Measurements from ENCODE around the gene TMEM59.
"Not testable (repeated sequence)": the region's sequence is repeated elsewhere in the genome, so short reads cannot be mapped to it uniquely, and the experiment has no call there.

The TMEM59 gene

GRCh38 chr1:54024811-54025210, 28.2 kb downstream of the TMEM59 start:
- not testable (repeated sequence) for H3K27ac ChIP-seq (ENCODE audit: low read depth, low read length); H3K79me2 ChIP-seq (ENCODE audit: control insufficient read depth, insufficient read depth, low read length, unreplicated experiment); H3K4me3 ChIP-seq (ENCODE audit: low read depth, low read length); H3K27me3 ChIP-seq (ENCODE audit: insufficient read depth, low read length); H3K4me1 ChIP-seq (ENCODE audit: control insufficient read depth, insufficient read depth, low read length, unreplicated experiment); H3K36me3 ChIP-seq (ENCODE audit: insufficient read depth, low read length); H2AFZ ChIP-seq (ENCODE audit: low read length, unreplicated experiment)

- H3K27ac ChIP-seq (ENCODE audit: low read depth, low read length): no peak overlapping the region
- no peak overlapping the region for H2AFZ ChIP-seq (ENCODE audit: low read length, unreplicated experiment)
- H3K36me3 ChIP-seq (ENCODE audit: insufficient read depth, low read length): no peaks in the 10 kb centered on the region
- H3K4me1 ChIP-seq (ENCODE audit: control insufficient read depth, insufficient read depth, low read length, unreplicated experiment): no peaks in the 10 kb centered on the region
- no peak overlapping the region for H3K4me3 ChIP-seq (ENCODE audit: low read depth, low read length)
- H3K27me3 ChIP-seq (ENCODE audit: insufficient read depth, low read length): no peaks in the 10 kb centered on the region
- no peaks in the 10 kb centered on the region for H3K79me2 ChIP-seq (ENCODE audit: control insufficient read depth, insufficient read depth, low read length, unreplicated experiment)
These were observed 28.6 kb downstream of the TMEM59 start for GRCh38 chr1:54024358-54024757.

- not testable (repeated sequence) for H3K36me3 ChIP-seq (ENCODE audit: insufficient read depth, low read length); H3K4me3 ChIP-seq (ENCODE audit: low read depth, low read length); H3K79me2 ChIP-seq (ENCODE audit: control insufficient read depth, insufficient read depth, low read length, unreplicated experiment); H3K27me3 ChIP-seq (ENCODE audit: insufficient read depth, low read length); H3K4me1 ChIP-seq (ENCODE audit: control insufficient read depth, insufficient read depth, low read length, unreplicated experiment); H2AFZ ChIP-seq (ENCODE audit: low read length, unreplicated experiment); H3K27ac ChIP-seq (ENCODE audit: low read depth, low read length)
These were observed 33.3 kb downstream of the TMEM59 start for GRCh38 chr1:54019562-54020176.

DNA sequence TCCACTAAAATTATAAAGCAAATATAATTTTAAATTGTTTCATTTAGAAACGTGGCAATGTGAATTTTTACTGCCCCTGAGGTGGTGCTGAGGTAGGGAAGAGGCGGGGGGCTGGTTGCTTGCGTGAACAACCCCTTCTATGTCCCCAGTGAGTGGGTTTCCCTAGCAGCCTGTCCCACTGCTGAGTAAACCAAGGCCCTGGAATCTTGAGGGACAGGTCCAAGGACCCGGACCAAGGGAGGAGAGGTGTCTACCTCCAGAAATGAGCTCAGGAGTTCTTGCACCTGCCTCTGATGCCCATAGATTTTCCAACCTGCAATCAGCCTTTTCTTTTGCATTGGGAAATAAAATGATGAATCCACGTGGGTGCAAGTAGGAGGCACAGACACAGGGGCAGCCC, 34.4 kb downstream of the TMEM59 start:
- peaks cover 7% of the 10 kb centered on the region; the same call in 1 of the 2 replicates for H3K27me3 ChIP-seq (ENCODE audit: insufficient read depth, low read length)
- no peaks in the 10 kb centered on the region for H3K79me2 ChIP-seq (ENCODE audit: control insufficient read depth, insufficient read depth, low read length, unreplicated experiment)
- H2AFZ ChIP-seq (ENCODE audit: low read length, unreplicated experiment): no peak overlapping the region
- no peaks in the 10 kb centered on the region for H3K36me3 ChIP-seq (ENCODE audit: insufficient read depth, low read length)
- H3K4me3 ChIP-seq (ENCODE audit: low read depth, low read length): no peak overlapping the region
- peaks cover 5% of the 10 kb centered on the region for H3K4me1 ChIP-seq (ENCODE audit: control insufficient read depth, insufficient read depth, low read length, unreplicated experiment)
- no peak overlapping the region for H3K27ac ChIP-seq (ENCODE audit: low read depth, low read length)

- H3K4me1 ChIP-seq (ENCODE audit: control insufficient read depth, insufficient read depth, low read length, unreplicated experiment): peaks cover 5% of the 10 kb centered on the region
- peaks cover 13% of the 10 kb centered on the region for H3K27me3 ChIP-seq (ENCODE audit: insufficient read depth, low read length)
- no peaks in the 10 kb centered on the region for H3K36me3 ChIP-seq (ENCODE audit: insufficient read depth, low read length)
- H3K79me2 ChIP-seq (ENCODE audit: control insufficient read depth, insufficient read depth, low read length, unreplicated experiment): no peaks in the 10 kb centered on the region
- H2AFZ ChIP-seq (ENCODE audit: low read length, unreplicated experiment): no peak within 1 kb of the TSS
- no peak within 1 kb of the TSS for H3K27ac ChIP-seq (ENCODE audit: low read depth, low read length)
- no peak within 1 kb of the TSS for H3K4me3 ChIP-seq (ENCODE audit: low read depth, low read length)
These were observed 35.0 kb downstream of the TMEM59 start, which contains the start of gene LDLRAD1 for GRCh38 chr1:54017979-54018378. Gene LDLRAD1, minus strand, starts transcription at chr1:54018186. Its CDS starts 74 bp downstream, at chr1:54018112.

DNA sequence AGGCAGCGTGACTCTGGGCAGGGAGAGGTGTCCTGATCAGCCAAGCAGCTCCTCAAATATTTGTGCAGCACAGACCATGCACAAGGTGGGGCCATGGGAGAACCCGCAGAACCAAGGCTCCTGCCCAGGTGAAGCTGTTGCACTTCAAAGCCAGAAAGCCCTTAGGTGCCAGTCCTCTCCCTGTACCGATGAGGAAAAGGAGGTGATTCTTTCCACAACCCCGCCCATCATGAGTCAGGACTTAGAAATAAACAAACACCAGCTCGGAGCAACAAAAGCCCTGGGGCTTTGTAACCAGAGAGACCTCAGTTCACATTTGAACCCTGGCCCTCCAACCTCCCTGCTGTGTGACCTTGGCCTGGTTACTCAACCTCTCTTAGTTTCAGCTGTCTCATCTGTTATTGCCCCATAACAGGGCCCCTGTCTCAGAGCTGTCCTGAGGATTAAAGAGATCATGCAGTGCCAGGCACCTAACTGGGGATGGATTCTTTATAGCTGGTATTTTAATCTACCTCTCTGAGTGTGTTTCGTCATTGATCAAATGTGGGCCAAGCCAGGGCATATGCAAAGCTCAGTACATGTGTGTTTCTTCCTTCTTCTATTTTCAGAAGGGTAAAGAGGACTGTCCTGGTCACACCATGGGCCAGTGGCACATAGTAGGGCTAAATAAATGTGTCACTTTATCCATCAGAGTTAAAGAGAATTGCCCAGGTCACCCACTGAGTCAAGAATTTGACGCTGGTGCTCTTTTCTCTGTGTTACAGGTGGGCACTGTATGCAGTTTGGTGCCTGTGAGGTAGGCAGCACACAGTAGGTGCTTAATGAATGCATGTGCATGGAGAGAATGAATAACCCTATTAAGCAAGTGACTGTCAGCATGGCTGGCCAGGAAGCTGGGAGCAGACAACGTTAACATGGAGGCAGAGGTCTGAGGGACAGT, 36.4 kb downstream of the TMEM59 start:
- no peak overlapping the region for H3K4me3 ChIP-seq (ENCODE audit: low read depth, low read length)
- no peak overlapping the region for H2AFZ ChIP-seq (ENCODE audit: low read length, unreplicated experiment)
- no peaks in the 10 kb centered on the region for H3K79me2 ChIP-seq (ENCODE audit: control insufficient read depth, insufficient read depth, low read length, unreplicated experiment)
- H3K27ac ChIP-seq (ENCODE audit: low read depth, low read length): no peak overlapping the region
- H3K4me1 ChIP-seq (ENCODE audit: control insufficient read depth, insufficient read depth, low read length, unreplicated experiment): peaks cover 5% of the 10 kb centered on the region
- H3K27me3 ChIP-seq (ENCODE audit: insufficient read depth, low read length): peaks cover 22% of the 10 kb centered on the region
- H3K36me3 ChIP-seq (ENCODE audit: insufficient read depth, low read length): no peaks in the 10 kb centered on the region

- peaks cover 5% of the 10 kb centered on the region for H3K4me1 ChIP-seq (ENCODE audit: control insufficient read depth, insufficient read depth, low read length, unreplicated experiment)
- H2AFZ ChIP-seq (ENCODE audit: low read length, unreplicated experiment): no peak overlapping the region
- no peaks in the 10 kb centered on the region for H3K36me3 ChIP-seq (ENCODE audit: insufficient read depth, low read length)
- H3K79me2 ChIP-seq (ENCODE audit: control insufficient read depth, insufficient read depth, low read length, unreplicated experiment): no peaks in the 10 kb centered on the region
- no peak overlapping the region for H3K4me3 ChIP-seq (ENCODE audit: low read depth, low read length)
- no peak overlapping the region for H3K27ac ChIP-seq (ENCODE audit: low read depth, low read length)
- H3K27me3 ChIP-seq (ENCODE audit: insufficient read depth, low read length): peaks cover 43% of the 10 kb centered on the region
These were observed 38.9 kb downstream of the TMEM59 start for GRCh38 chr1:54014009-54014629.

- no peak overlapping the region for H3K27ac ChIP-seq (ENCODE audit: low read depth, low read length)
- no peaks in the 10 kb centered on the region for H3K36me3 ChIP-seq (ENCODE audit: insufficient read depth, low read length)
- peaks cover 5% of the 10 kb centered on the region for H3K4me1 ChIP-seq (ENCODE audit: control insufficient read depth, insufficient read depth, low read length, unreplicated experiment)
- peaks cover 49% of the 10 kb centered on the region for H3K27me3 ChIP-seq (ENCODE audit: insufficient read depth, low read length)
- no peak overlapping the region for H2AFZ ChIP-seq (ENCODE audit: low read length, unreplicated experiment)
- no peak overlapping the region for H3K4me3 ChIP-seq (ENCODE audit: low read depth, low read length)
- no peaks in the 10 kb centered on the region for H3K79me2 ChIP-seq (ENCODE audit: control insufficient read depth, insufficient read depth, low read length, unreplicated experiment)
These were observed 39.5 kb downstream of the TMEM59 start for GRCh38 chr1:54013393-54014008.

DNA sequence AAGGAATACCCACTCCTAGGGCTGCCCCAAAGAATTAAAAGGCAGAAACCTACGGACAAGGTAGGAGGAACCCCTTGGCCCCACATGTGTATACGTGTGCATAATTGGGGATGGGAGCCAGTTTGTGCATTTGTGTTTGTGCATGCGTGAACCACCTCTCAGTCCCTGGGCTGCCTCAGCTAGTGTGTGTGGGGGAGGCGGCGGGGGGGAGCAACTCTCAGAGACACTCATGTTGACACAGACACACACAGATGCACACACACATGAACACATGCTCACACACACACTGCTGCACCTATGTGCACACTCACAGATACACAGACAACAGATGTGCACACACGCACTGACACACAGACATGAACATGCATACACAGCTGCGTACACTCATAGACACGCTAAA, 40.1 kb downstream of the TMEM59 start:
- Histone ChIP-seq H3K4me3 (ENCODE audit: low read depth, low read length) (no peak overlapping the region), H3K36me3 (ENCODE audit: insufficient read depth, low read length) (no peaks in the 10 kb centered on the region), H3K27ac (ENCODE audit: low read depth, low read length) (no peak overlapping the region), H3K27me3 (ENCODE audit: insufficient read depth, low read length) (peaks cover 52% of the 10 kb centered on the region), H2AFZ (ENCODE audit: low read length, unreplicated experiment) (no peak overlapping the region), H3K4me1 (ENCODE audit: control insufficient read depth, insufficient read depth, low read length, unreplicated experiment) (peaks cover 5% of the 10 kb centered on the region), H3K79me2 (ENCODE audit: control insufficient read depth, insufficient read depth, low read length, unreplicated experiment) (no peaks in the 10 kb centered on the region)

DNA sequence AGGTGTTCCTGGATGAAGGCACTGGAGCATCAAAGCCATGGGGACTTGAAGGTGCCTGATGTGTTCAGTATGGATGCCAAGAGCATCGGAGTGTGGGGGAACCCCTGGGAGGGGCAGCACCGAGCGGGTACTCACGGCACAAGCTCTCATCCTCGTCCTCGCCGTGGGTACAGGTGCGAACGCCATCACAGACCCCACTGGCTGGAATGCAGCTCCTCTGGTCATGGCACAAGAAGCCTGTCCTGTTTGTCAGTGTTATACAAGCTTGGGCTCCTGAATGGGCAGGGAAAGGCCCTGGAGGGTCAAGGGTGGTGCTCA, 41.0 kb downstream of the TMEM59 start:
- peaks cover 5% of the 10 kb centered on the region for H3K4me1 ChIP-seq (ENCODE audit: control insufficient read depth, insufficient read depth, low read length, unreplicated experiment)
- H2AFZ ChIP-seq (ENCODE audit: low read length, unreplicated experiment): no peak overlapping the region
- H3K4me3 ChIP-seq (ENCODE audit: low read depth, low read length): no peak overlapping the region
- peaks cover 55% of the 10 kb centered on the region for H3K27me3 ChIP-seq (ENCODE audit: insufficient read depth, low read length)
- H3K79me2 ChIP-seq (ENCODE audit: control insufficient read depth, insufficient read depth, low read length, unreplicated experiment): no peaks in the 10 kb centered on the region
- no peak overlapping the region for H3K27ac ChIP-seq (ENCODE audit: low read depth, low read length)
- H3K36me3 ChIP-seq (ENCODE audit: insufficient read depth, low read length): no peaks in the 10 kb centered on the region
